ENCODE data around the gene EPAS1.
"Not testable (repeated sequence)": the region's sequence is repeated elsewhere in the genome, so short reads cannot be mapped to it uniquely, and the experiment has no call there.

Gene EPAS1

GRCh38 chr2:46386763-46387162 lies 89.6 kb downstream of the EPAS1 start:
- DNase-seq: no peak

- no peak for DNase-seq
These were observed 90.1 kb downstream of the EPAS1 start for GRCh38 chr2:46387292-46387691.

- DNase-seq: no peak
These were observed 90.8 kb downstream of the EPAS1 start for GRCh38 chr2:46387886-46388515.

GRCh38 chr2:46388881-46389280 lies 91.7 kb downstream of the EPAS1 start:
- DNase-seq: no peak

GRCh38 chr2:46389417-46389916 lies 92.3 kb downstream of the EPAS1 start:
- no peak for DNase-seq

GRCh38 chr2:46390036-46390435 lies 92.8 kb downstream of the EPAS1 start:
- no peak for DNase-seq

- DNase-seq: no peak
These were observed 93.7 kb downstream of the EPAS1 start for GRCh38 chr2:46390901-46391395.

- DNase-seq: no peak
These were observed 95.5 kb downstream of the EPAS1 start for GRCh38 chr2:46392561-46393346.

- DNase-seq: no peak
These were observed 96.2 kb downstream of the EPAS1 start for GRCh38 chr2:46393347-46393820.

- DNase-seq: no peak
These were observed 96.7 kb downstream of the EPAS1 start for GRCh38 chr2:46393865-46394264.

- no peak for DNase-seq
These were observed 97.7 kb downstream of the EPAS1 start for GRCh38 chr2:46394649-46395510.

GRCh38 chr2:46395730-46396129 lies 98.5 kb downstream of the EPAS1 start:
- DNase-seq: not testable (repeated sequence)

GRCh38 chr2:46400016-46400415 lies 102.8 kb downstream of the EPAS1 start:
- no peak for DNase-seq

GRCh38 chr2:46402874-46403273 lies 105.7 kb downstream of the EPAS1 start:
- DNase-seq: no peak

GRCh38 chr2:46404181-46404759 lies 107.1 kb downstream of the EPAS1 start:
- DNase-seq: no peak

GRCh38 chr2:46407852-46408455 lies 110.7 kb downstream of the EPAS1 start:
- no peak for DNase-seq

GRCh38 chr2:46409756-46410155 lies 112.5 kb downstream of the EPAS1 start:
- no peak for DNase-seq

GRCh38 chr2:46410273-46411244 lies 113.4 kb downstream of the EPAS1 start:
- no peak for DNase-seq

GRCh38 chr2:46411245-46411641 lies 114.0 kb downstream of the EPAS1 start:
- DNase-seq: no peak

- DNase-seq: no peak
These were observed 114.8 kb downstream of the EPAS1 start for GRCh38 chr2:46411985-46412384.

- no peak for DNase-seq
These were observed 115.9 kb downstream of the EPAS1 start for GRCh38 chr2:46413111-46413510.
